Breast epithelium (tissue), 3 donors: ENCODE results near the gene ZSWIM4.

Experiments
- CTCF ChIP-seq, 3 donors: fragments of 450-650 bp; IDR thresholded peaks; one replicate each; pipeline ENCODE4 v1.5.1; 2016 to 2017; ENCODE audit warnings: antibody characterized with exemption in 3 of 3, mild to moderate bottlenecking in 3 of 3, moderate library complexity in 3 of 3
- POLR2AphosphoS5 ChIP-seq, 3 donors: sonication (generic); formaldehyde crosslinking; IDR thresholded peaks; one replicate each; pipeline ENCODE4 v1.6.1; 2017; ENCODE audit warnings: antibody characterized with exemption in 3 of 3

- no peak for TF ChIP-seq CTCF (IDR thresholded peaks at IDR 0.05)
- no peak for TF ChIP-seq POLR2AphosphoS5 (IDR thresholded peaks at IDR 0.05)
Measured at GRCh38 chr19:13825489-13826441, 30.5 kb downstream of the ZSWIM4 start.
